ENCODE results near the gene NHLRC3.

DNA sequence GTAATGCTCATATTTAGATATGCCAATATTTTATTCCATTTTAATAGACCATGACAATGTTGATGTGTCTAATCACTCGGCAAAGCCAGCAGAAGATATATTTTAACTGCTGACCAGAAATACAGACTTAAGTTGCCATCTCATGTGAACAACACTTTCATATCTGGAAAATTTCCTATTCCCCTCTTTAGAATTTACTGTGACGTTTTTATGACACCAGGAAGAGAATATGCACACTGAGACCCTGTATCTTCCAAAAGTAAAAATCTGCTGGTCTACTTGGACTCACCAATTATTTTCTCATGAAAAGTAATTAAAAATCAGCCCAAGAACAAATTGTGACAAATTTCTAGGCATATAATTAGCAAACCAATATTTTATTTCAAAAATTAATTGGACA is 2.5 kb upstream of the NHLRC3 start:
- TF ChIP-seq CTCF (IDR thresholded peaks at IDR 0.05) (no peak), POLR2A (IDR thresholded peaks at IDR 0.05) (no peak)

Measured in thyroid gland (tissue), 4 donors.